ENCODE results near the gene SH3YL1.

SH3YL1 gene

GRCh38 chr2:279956-280649 lies 16.3 kb upstream of the SH3YL1 start:
- H3K9me3 ChIP-seq (ENCODE audit: low read length), result no peaks in the 10 kb centered on the region
- H3K4me1 ChIP-seq (ENCODE audit: insufficient read depth, low read length), result no peaks in the 10 kb centered on the region
- no peak overlapping the region for H3K9ac ChIP-seq (ENCODE audit: low read length)
- H3K4me3 ChIP-seq (ENCODE audit: low read depth in 1 of 2, low read length in 2 of 2), result no peak overlapping the region
- H3K27ac ChIP-seq (ENCODE audit: low read depth, low read length), result no peak overlapping the region
- H3K27me3 ChIP-seq (ENCODE audit: control insufficient read depth in 1 of 2, insufficient read depth in 2 of 2, low read length in 2 of 2), result no peaks in the 10 kb centered on the region
- peaks cover 28% of the 10 kb centered on the region for H3K36me3 ChIP-seq (ENCODE audit: insufficient read depth, low read length)

- Histone ChIP-seq H3K4me1 (ENCODE audit: insufficient read depth, low read length) (no peaks in the 10 kb centered on the region), H3K36me3 (ENCODE audit: insufficient read depth, low read length) (peaks cover 28% of the 10 kb centered on the region), H3K9me3 (ENCODE audit: low read length) (no peaks in the 10 kb centered on the region), H3K27ac (ENCODE audit: low read depth, low read length) (no peak overlapping the region), H3K4me3 (ENCODE audit: low read depth in 1 of 2, low read length in 2 of 2) (no peak overlapping the region), H3K27me3 (ENCODE audit: control insufficient read depth in 1 of 2, insufficient read depth in 2 of 2, low read length in 2 of 2) (no peaks in the 10 kb centered on the region), H3K9ac (ENCODE audit: low read length) (no peak overlapping the region)
These were observed 15.5 kb upstream of the SH3YL1 start for GRCh38 chr2:279366-279765.

- Histone ChIP-seq H3K27ac (ENCODE audit: low read depth, low read length) (no peak overlapping the region), H3K27me3 (ENCODE audit: control insufficient read depth in 1 of 2, insufficient read depth in 2 of 2, low read length in 2 of 2) (no peaks in the 10 kb centered on the region), H3K9me3 (ENCODE audit: low read length) (no peaks in the 10 kb centered on the region), H3K4me3 (ENCODE audit: low read depth in 1 of 2, low read length in 2 of 2) (no peak overlapping the region), H3K9ac (ENCODE audit: low read length) (no peak overlapping the region), H3K36me3 (ENCODE audit: insufficient read depth, low read length) (peaks cover 28% of the 10 kb centered on the region), H3K4me1 (ENCODE audit: insufficient read depth, low read length) (no peaks in the 10 kb centered on the region)
These were observed 15.1 kb upstream of the SH3YL1 start for GRCh38 chr2:278927-279320.

DNA sequence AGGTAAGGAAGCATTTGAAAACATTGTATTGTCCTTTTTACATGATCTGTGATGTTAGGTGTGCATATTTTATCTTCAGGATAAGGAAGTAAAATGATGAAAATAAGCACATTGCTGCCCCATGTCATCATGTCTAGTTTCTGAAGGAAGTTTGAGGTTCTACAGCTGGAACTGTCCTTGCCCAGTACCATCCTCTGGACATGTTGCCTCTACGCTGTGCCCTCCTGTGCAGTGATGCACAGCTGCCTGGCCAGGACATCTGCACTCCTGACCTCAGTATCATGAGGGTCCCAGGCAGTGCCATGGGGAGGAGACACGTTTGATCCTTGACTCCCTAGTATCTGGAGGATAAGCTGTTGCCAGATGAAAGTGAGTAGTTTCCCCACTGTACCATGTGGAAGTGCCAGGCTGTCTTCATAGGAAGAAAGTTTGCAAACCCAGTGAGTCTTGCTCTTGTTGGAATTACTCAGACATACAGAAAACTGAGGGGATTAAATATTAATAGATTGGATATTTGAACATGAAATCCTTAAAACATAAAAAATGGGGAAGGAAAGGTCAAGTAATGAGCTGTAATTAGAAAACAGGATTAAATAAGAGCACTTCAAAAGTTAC lies 14.6 kb upstream of the SH3YL1 start:
- no peaks in the 10 kb centered on the region for H3K9me3 ChIP-seq (ENCODE audit: low read length)
- H3K4me1 ChIP-seq (ENCODE audit: insufficient read depth, low read length), result no peaks in the 10 kb centered on the region
- H3K36me3 ChIP-seq (ENCODE audit: insufficient read depth, low read length), result peaks cover 29% of the 10 kb centered on the region
- H3K9ac ChIP-seq (ENCODE audit: low read length), result no peak overlapping the region
- no peak overlapping the region for H3K4me3 ChIP-seq (ENCODE audit: low read depth in 1 of 2, low read length in 2 of 2)
- H3K27me3 ChIP-seq (ENCODE audit: control insufficient read depth in 1 of 2, insufficient read depth in 2 of 2, low read length in 2 of 2), result no peaks in the 10 kb centered on the region
- H3K27ac ChIP-seq (ENCODE audit: low read depth, low read length), result no peak overlapping the region

- H3K36me3 ChIP-seq (ENCODE audit: insufficient read depth, low read length), result peaks cover 36% of the 10 kb centered on the region
- no peaks in the 10 kb centered on the region for H3K4me1 ChIP-seq (ENCODE audit: insufficient read depth, low read length)
- H3K4me3 ChIP-seq (ENCODE audit: low read depth in 1 of 2, low read length in 2 of 2), result no peak overlapping the region
- H3K9me3 ChIP-seq (ENCODE audit: low read length), result no peaks in the 10 kb centered on the region
- H3K27ac ChIP-seq (ENCODE audit: low read depth, low read length), result no peak overlapping the region
- no peak overlapping the region for H3K9ac ChIP-seq (ENCODE audit: low read length)
- H3K27me3 ChIP-seq (ENCODE audit: control insufficient read depth in 1 of 2, insufficient read depth in 2 of 2, low read length in 2 of 2), result no peaks in the 10 kb centered on the region
These were observed 11.6 kb upstream of the SH3YL1 start for GRCh38 chr2:275466-275865.

- no peak overlapping the region for H3K27ac ChIP-seq (ENCODE audit: low read depth, low read length)
- H3K4me1 ChIP-seq (ENCODE audit: insufficient read depth, low read length), result no peaks in the 10 kb centered on the region
- no peak overlapping the region for H3K9ac ChIP-seq (ENCODE audit: low read length)
- no peaks in the 10 kb centered on the region for H3K27me3 ChIP-seq (ENCODE audit: control insufficient read depth in 1 of 2, insufficient read depth in 2 of 2, low read length in 2 of 2)
- no peaks in the 10 kb centered on the region for H3K9me3 ChIP-seq (ENCODE audit: low read length)
- H3K36me3 ChIP-seq (ENCODE audit: insufficient read depth, low read length), result peaks cover 29% of the 10 kb centered on the region
- H3K4me3 ChIP-seq (ENCODE audit: low read depth in 1 of 2, low read length in 2 of 2), result no peak overlapping the region
These were observed 10.7 kb upstream of the SH3YL1 start for GRCh38 chr2:274503-274902.

- Histone ChIP-seq H3K36me3 (ENCODE audit: insufficient read depth, low read length) (peaks cover 26% of the 10 kb centered on the region), H3K4me3 (ENCODE audit: low read depth in 1 of 2, low read length in 2 of 2) (no peak overlapping the region), H3K27me3 (ENCODE audit: control insufficient read depth in 1 of 2, insufficient read depth in 2 of 2, low read length in 2 of 2) (no peaks in the 10 kb centered on the region), H3K27ac (ENCODE audit: low read depth, low read length) (no peak overlapping the region), H3K9me3 (ENCODE audit: low read length) (no peaks in the 10 kb centered on the region), H3K9ac (ENCODE audit: low read length) (no peak overlapping the region), H3K4me1 (ENCODE audit: insufficient read depth, low read length) (no peaks in the 10 kb centered on the region)
These were observed 9.5 kb upstream of the SH3YL1 start for GRCh38 chr2:273333-273732.

DNA sequence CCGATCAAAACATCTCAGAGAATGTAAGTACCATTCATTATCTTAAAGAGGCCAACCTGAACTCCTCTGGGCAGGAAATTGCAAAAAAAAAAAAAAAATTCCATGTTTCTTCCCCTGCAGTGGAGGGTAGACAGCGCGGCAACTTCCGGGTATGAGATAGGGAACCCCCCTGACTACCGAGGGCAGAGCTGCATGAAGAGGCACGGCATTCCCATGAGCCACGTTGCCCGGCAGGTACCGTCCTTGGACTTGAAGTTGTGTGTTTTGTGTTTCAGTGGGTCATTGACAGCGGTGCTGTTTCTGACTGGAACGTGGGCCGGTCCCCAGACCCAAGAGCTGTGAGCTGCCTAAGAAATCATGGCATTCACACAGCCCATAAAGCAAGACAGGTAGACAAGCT lies 8.1 kb upstream of the SH3YL1 start:
- H3K9me3 ChIP-seq (ENCODE audit: low read length), result no peaks in the 10 kb centered on the region
- H3K4me3 ChIP-seq (ENCODE audit: low read depth in 1 of 2, low read length in 2 of 2), result no peak overlapping the region
- H3K4me1 ChIP-seq (ENCODE audit: insufficient read depth, low read length), result no peaks in the 10 kb centered on the region
- no peak overlapping the region for H3K9ac ChIP-seq (ENCODE audit: low read length)
- no peaks in the 10 kb centered on the region for H3K27me3 ChIP-seq (ENCODE audit: control insufficient read depth in 1 of 2, insufficient read depth in 2 of 2, low read length in 2 of 2)
- peaks cover 21% of the 10 kb centered on the region for H3K36me3 ChIP-seq (ENCODE audit: insufficient read depth, low read length)
- H3K27ac ChIP-seq (ENCODE audit: low read depth, low read length), result no peak overlapping the region

- no peaks in the 10 kb centered on the region for H3K27me3 ChIP-seq (ENCODE audit: control insufficient read depth in 1 of 2, insufficient read depth in 2 of 2, low read length in 2 of 2)
- H3K27ac ChIP-seq (ENCODE audit: low read depth, low read length), result no peak overlapping the region
- H3K9ac ChIP-seq (ENCODE audit: low read length), result no peak overlapping the region
- peaks cover 14% of the 10 kb centered on the region for H3K36me3 ChIP-seq (ENCODE audit: insufficient read depth, low read length)
- peaks cover 7% of the 10 kb centered on the region for H3K4me1 ChIP-seq (ENCODE audit: insufficient read depth, low read length)
- no peak overlapping the region for H3K4me3 ChIP-seq (ENCODE audit: low read depth in 1 of 2, low read length in 2 of 2)
- no peaks in the 10 kb centered on the region for H3K9me3 ChIP-seq (ENCODE audit: low read length)
These were observed 7.0 kb upstream of the SH3YL1 start for GRCh38 chr2:270861-271260.

- H3K9ac ChIP-seq (ENCODE audit: low read length), result no peak overlapping the region
- peaks cover 13% of the 10 kb centered on the region for H3K4me1 ChIP-seq (ENCODE audit: insufficient read depth, low read length)
- no peaks in the 10 kb centered on the region for H3K9me3 ChIP-seq (ENCODE audit: low read length)
- no peaks in the 10 kb centered on the region for H3K27me3 ChIP-seq (ENCODE audit: control insufficient read depth in 1 of 2, insufficient read depth in 2 of 2, low read length in 2 of 2)
- no peak overlapping the region for H3K4me3 ChIP-seq (ENCODE audit: low read depth in 1 of 2, low read length in 2 of 2)
- no peak overlapping the region for H3K27ac ChIP-seq (ENCODE audit: low read depth, low read length)
- H3K36me3 ChIP-seq (ENCODE audit: insufficient read depth, low read length), result peaks cover 12% of the 10 kb centered on the region
These were observed 5.7 kb upstream of the SH3YL1 start for GRCh38 chr2:269356-270030.

GRCh38 chr2:268323-268722 lies 4.5 kb upstream of the SH3YL1 start:
- Histone ChIP-seq H3K9me3 (ENCODE audit: low read length) (no peaks in the 10 kb centered on the region), H3K36me3 (ENCODE audit: insufficient read depth, low read length) (peaks cover 10% of the 10 kb centered on the region), H3K27ac (ENCODE audit: low read depth, low read length) (no peak overlapping the region), H3K4me3 (ENCODE audit: low read depth in 1 of 2, low read length in 2 of 2) (no peak overlapping the region), H3K9ac (ENCODE audit: low read length) (no peak overlapping the region), H3K4me1 (ENCODE audit: insufficient read depth, low read length) (peaks cover 13% of the 10 kb centered on the region), H3K27me3 (ENCODE audit: control insufficient read depth in 1 of 2, insufficient read depth in 2 of 2, low read length in 2 of 2) (no peaks in the 10 kb centered on the region)

Data from muscle layer of colon (tissue), 2 donors.